Esophagus muscularis mucosa (tissue), 4 donors: ENCODE data around the gene HIBADH. TPM values are rescaled to one million over a fixed set of nuclear protein-coding genes. Genes with fewer than 3 reads are reported as not detected.

Experiments used
- DNase-seq: peaks from one replicate; pipeline ENCODE4 v3.0.0-alpha.2; 2017; ENCODE audit errors: extremely low spot score
- H3K27ac ChIP-seq, 4 donors: fragments of 200-600 bp; sonication (generic); replicated peaks in 1 of 4; 1 replicate in 3 of 4; 2 replicates in 1 of 4; pipeline ENCODE4 v1.5.1; 2016 to 2019; ENCODE audit warnings: mild to moderate bottlenecking in 1 of 4
- H3K27me3 ChIP-seq, 4 donors: fragments of 200-600 bp; sonication (generic); one replicate each; pipeline versions ENCODE4 v1.5.1 to v1.6.0; 2016 to 2019
- H3K36me3 ChIP-seq, 4 donors: fragments of 200-600 bp; sonication (generic); one replicate each; pipeline ENCODE4 v1.5.1; 2016 to 2019
- H3K4me1 ChIP-seq, 4 donors: fragments of 200-600 bp; sonication (generic); one replicate each; pipeline ENCODE4 v1.5.1; 2016 to 2019
- H3K4me3 ChIP-seq, 4 donors: fragments of 200-600 bp; sonication (generic); 1 replicate in 2 of 4; 2 replicates in 2 of 4; pipeline ENCODE4 v1.5.1; 2016 to 2019; ENCODE audit warnings: mild to moderate bottlenecking in 4 of 4, moderate library complexity in 1 of 4
- H3K9me3 ChIP-seq, 4 donors: fragments of 200-600 bp; sonication (generic); 1 replicate in 3 of 4; 2 replicates in 1 of 4; pipeline ENCODE4 v1.5.1; 2016 to 2019
- CTCF ChIP-seq, 3 experiments: fragments of 200-600 bp in 2 of 3; fragments of 450-650 bp in 1 of 3; sonication (generic) in 2 of 3; IDR thresholded peaks; one replicate each; pipeline ENCODE4 v1.5.1; 2017 to 2019; ENCODE audit warnings: antibody characterized with exemption in 3 of 3, mild to moderate bottlenecking in 2 of 3, moderate library complexity in 1 of 3
- EP300 ChIP-seq: sonication (generic); formaldehyde crosslinking; IDR thresholded peaks from one replicate; pipeline ENCODE4 v1.6.1; 2017; ENCODE audit warnings: antibody characterized with exemption
- POLR2A ChIP-seq: fragments of 450-650 bp; IDR thresholded peaks from one replicate; pipeline ENCODE4 v1.6.1; 2017; ENCODE audit warnings: antibody characterized with exemption, moderate library complexity, mild to moderate bottlenecking, low read depth
- POLR2AphosphoS5 ChIP-seq, 2 donors: sonication (generic); formaldehyde crosslinking; IDR thresholded peaks; one replicate each; pipeline ENCODE4 v1.6.1; 2017; ENCODE audit warnings: antibody characterized with exemption in 2 of 2
- WGBS: methylation state at CpG from one replicate; pipeline ENCODE4 v1.1.5; 2018; 5-methylcytosine and 5-hydroxymethylcytosine counted together
- intact Hi-C: fragments of 100-400 bp; cut with DNase I; formaldehyde crosslinking; loops from one replicate; pipeline ENCODE4 v1.15.1; 2023
- total RNA-seq, 4 donors: library from RNA; depleted of rRNA; stranded (reverse); fragments of >200 nt; gene quantifications; one replicate each; pipeline versions ENCODE4 v1.1.0 to v1.2.1, GENCODE V29; 2016

The HIBADH gene
- total RNA-seq, 4 donors from 2014 or later, result 45.4 to 66.0 (median 52.3) TPM

DNA sequence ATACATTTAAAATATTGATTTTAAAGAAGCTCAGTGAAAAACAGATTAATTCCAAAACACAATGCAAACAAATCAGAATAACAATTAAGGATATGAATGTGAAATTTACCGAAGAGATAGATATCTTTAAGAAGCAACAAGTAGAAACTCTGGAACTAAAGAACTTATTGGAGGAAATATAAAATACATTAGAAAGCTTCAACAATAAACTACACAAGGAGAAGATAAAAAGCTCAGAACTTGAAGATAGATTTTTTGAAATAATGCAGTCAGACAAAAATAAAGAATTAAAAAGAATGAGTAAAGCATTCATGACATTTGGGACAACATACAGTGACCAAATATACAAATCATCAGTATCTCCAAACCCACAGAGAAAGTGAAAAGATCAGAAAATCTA, 43.2 kb downstream of the HIBADH start:
- H3K27ac ChIP-seq, result no peak overlapping the region
- H3K4me3 ChIP-seq, result no peak overlapping the region
- intact Hi-C loops, result no loop called here
- DNase-seq, result no peak
- 43% methylated on average over 1 of the region's 1 CpG for WGBS
- peaks cover 0 to 27% (median 16%) of the 10 kb centered on the region in 4 donors for H3K36me3 ChIP-seq
- peaks cover 0 to 34% (median 30%) of the 10 kb centered on the region in 4 donors for H3K9me3 ChIP-seq
- TF ChIP-seq EP300 (no peak), POLR2A (no peak), POLR2AphosphoS5 (IDR thresholded peaks at IDR 0.05) (no peak), CTCF (IDR thresholded peaks at IDR 0.05) (no peak)
- no peaks in the 10 kb centered on the region for H3K4me1 ChIP-seq
- no peaks in the 10 kb centered on the region for H3K27me3 ChIP-seq

- peaks cover 0 to 34% (median 30%) of the 10 kb centered on the region in 4 donors for H3K9me3 ChIP-seq
- no peaks in the 10 kb centered on the region for H3K4me1 ChIP-seq
- H3K27me3 ChIP-seq, result no peaks in the 10 kb centered on the region
- H3K36me3 ChIP-seq, result peaks cover 0 to 27% (median 16%) of the 10 kb centered on the region in 4 donors
- H3K27ac ChIP-seq, result no peak overlapping the region
- DNase-seq, result no peak
- no peak overlapping the region for H3K4me3 ChIP-seq
- WGBS, result 92% methylated on average over 6 of the region's 9 CpGs
- intact Hi-C loops, result no loop called here
- TF ChIP-seq POLR2AphosphoS5 (IDR thresholded peaks at IDR 0.05) (no peak), CTCF (IDR thresholded peaks at IDR 0.05) (no peak), EP300 (no peak), POLR2A (no peak)
Measured at GRCh38 chr7:27617651-27618381, 44.9 kb downstream of the HIBADH start.

- Histone ChIP-seq H3K36me3 (peaks cover 0 to 27% (median 16%) of the 10 kb centered on the region in 4 donors), H3K4me3 (no peak overlapping the region), H3K4me1 (no peaks in the 10 kb centered on the region), H3K27ac (no peak overlapping the region), H3K27me3 (no peaks in the 10 kb centered on the region), H3K9me3 (peaks cover 0 to 34% (median 30%) of the 10 kb centered on the region in 4 donors)
- WGBS, result 85% methylated on average over 3 of the region's 3 CpGs
- intact Hi-C loops, result no loop called here
- DNase-seq, result no peak
- TF ChIP-seq POLR2A (no peak), POLR2AphosphoS5 (IDR thresholded peaks at IDR 0.05) (no peak), EP300 (no peak), CTCF (IDR thresholded peaks at IDR 0.05) (no peak)
Measured at GRCh38 chr7:27616914-27617548, 45.7 kb downstream of the HIBADH start.

- Histone ChIP-seq H3K27me3 (no peaks in the 10 kb centered on the region), H3K9me3 (peaks cover 0 to 27% (median 23%) of the 10 kb centered on the region in 4 donors), H3K4me3 (no peak overlapping the region), H3K27ac (no peak overlapping the region), H3K4me1 (no peaks in the 10 kb centered on the region), H3K36me3 (peaks cover 0 to 20% (median 10%) of the 10 kb centered on the region in 4 donors)
- TF ChIP-seq POLR2A (no peak), CTCF (IDR thresholded peaks at IDR 0.05) (no peak), POLR2AphosphoS5 (IDR thresholded peaks at IDR 0.05) (no peak), EP300 (no peak)
- DNase-seq, result no peak
- intact Hi-C loops, result no loop called here
- 92% methylated on average over 2 of the region's 2 CpGs for WGBS
Measured at GRCh38 chr7:27616186-27616491, 46.5 kb downstream of the HIBADH start.
